ENCODE data around the gene CYP26A1.

DNA sequence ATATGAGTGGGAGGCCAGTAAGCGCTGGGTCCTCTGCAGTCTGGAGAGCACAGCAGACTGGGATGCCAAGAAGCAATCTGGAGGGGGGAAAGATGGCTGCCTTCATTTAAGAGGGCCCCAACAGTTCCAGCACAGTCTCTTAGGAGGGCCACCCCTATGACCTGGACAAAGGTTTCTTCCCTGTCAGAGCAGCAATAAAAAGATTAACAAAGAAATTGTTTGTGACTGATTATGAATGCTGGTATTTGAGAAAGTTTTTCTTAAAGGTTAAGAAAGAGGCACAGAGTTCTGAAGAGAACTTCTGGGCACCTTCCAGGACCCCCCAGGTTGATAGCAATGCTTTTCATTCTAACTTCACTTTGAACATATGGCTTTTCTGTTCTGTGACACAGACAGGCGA lies 52.3 kb downstream of the CYP26A1 start:
- TF ChIP-seq, protein P1, sequence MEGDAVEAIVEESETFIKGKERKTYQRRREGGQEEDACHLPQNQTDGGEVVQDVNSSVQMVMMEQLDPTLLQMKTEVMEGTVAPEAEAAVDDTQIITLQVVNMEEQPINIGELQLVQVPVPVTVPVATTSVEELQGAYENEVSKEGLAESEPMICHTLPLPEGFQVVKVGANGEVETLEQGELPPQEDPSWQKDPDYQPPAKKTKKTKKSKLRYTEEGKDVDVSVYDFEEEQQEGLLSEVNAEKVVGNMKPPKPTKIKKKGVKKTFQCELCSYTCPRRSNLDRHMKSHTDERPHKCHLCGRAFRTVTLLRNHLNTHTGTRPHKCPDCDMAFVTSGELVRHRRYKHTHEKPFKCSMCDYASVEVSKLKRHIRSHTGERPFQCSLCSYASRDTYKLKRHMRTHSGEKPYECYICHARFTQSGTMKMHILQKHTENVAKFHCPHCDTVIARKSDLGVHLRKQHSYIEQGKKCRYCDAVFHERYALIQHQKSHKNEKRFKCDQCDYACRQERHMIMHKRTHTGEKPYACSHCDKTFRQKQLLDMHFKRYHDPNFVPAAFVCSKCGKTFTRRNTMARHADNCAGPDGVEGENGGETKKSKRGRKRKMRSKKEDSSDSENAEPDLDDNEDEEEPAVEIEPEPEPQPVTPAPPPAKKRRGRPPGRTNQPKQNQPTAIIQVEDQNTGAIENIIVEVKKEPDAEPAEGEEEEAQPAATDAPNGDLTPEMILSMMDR (IDR thresholded peaks at IDR 0.05; ENCODE audit: insufficient read depth, low read depth, low read length), result no peak
- TF ChIP-seq EZH2 (IDR thresholded peaks at IDR 0.05; ENCODE audit: insufficient read depth, low read length), result no peak

Measured in astrocyte (in vitro differentiated cells and primary cell).